Activated naive CD4-positive, alpha-beta T cell treated with Interleukin-2 at 50 U/mL for 16 hours (primary cell): ENCODE results near the gene RAB1B.
"Not testable (repeated sequence)": the region's sequence is repeated elsewhere in the genome, so short reads cannot be mapped to it uniquely, and the experiment has no call there.

Source experiments
- DNase-seq: peaks from one replicate; pipeline ENCODE4 v3.0.0-alpha.2; 2020

Gene RAB1B

GRCh38 chr11:66267379-66268243 is 828 bp upstream of the RAB1B start:
- DNase-seq: peak; percentile 83

GRCh38 chr11:66268952-66269905 is 790 bp downstream of the RAB1B start:
- DNase-seq: no peak

DNA sequence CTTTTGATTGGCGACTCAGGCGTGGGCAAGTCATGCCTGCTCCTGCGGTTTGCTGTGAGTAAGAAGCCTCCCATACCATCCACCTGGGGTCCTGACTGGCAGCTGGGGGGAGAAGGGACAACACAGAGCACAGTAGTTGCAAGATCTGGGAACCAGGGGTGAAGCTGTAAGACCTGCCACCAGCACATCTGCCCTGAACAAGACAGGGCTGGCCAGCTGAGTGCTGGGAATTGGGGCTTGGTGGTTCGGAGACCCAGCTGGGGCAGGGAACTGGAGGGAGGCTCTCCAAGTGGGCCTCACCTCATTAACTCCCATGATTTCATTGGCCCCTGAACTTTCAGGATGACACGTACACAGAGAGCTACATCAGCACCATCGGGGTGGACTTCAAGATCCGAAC is 3.4 kb downstream of the RAB1B start:
- no peak for DNase-seq

DNA sequence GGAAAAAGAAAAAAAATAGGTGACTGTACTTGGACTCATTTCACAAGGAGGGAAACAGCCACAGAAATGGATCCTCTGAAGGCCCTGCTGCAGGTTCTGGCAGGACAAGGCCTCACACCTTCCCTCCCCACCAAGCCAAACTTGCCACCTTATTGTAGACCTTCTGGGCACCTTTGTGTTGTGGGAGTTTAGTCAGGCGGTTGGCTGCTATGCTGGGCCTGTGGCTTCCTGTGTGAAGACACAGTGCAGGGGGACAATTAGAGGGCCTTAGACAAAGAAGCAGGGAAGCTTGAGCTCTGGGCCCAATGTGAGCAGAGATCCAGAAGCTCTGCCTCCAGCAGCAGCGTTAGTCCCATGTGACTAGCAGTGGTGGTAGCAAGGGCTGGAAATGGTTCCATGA is 4.2 kb downstream of the RAB1B start:
- no peak for DNase-seq

DNA sequence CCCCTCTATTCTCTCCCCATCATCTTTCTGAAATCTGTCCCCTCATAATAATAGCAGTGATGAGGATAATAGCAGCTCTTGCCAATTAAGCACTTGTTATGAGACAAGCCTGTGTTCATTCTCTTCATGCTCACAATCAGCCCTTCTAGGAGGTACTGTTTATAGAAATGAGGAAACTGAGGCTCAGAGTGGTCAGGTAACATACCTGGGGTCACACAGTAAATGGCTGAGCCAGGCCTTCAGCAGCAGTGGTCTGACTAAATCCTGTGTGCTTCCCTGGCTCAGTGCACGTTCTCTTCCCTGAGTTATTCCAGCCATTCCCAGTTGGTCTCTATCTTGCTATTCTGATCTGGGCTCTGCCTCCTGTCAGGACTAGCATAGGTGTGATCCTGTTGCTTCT is 5.8 kb downstream of the RAB1B start:
- no peak for DNase-seq

- DNase-seq: no peak
These were observed 7.0 kb downstream of the RAB1B start for GRCh38 chr11:66275396-66275795.

DNA sequence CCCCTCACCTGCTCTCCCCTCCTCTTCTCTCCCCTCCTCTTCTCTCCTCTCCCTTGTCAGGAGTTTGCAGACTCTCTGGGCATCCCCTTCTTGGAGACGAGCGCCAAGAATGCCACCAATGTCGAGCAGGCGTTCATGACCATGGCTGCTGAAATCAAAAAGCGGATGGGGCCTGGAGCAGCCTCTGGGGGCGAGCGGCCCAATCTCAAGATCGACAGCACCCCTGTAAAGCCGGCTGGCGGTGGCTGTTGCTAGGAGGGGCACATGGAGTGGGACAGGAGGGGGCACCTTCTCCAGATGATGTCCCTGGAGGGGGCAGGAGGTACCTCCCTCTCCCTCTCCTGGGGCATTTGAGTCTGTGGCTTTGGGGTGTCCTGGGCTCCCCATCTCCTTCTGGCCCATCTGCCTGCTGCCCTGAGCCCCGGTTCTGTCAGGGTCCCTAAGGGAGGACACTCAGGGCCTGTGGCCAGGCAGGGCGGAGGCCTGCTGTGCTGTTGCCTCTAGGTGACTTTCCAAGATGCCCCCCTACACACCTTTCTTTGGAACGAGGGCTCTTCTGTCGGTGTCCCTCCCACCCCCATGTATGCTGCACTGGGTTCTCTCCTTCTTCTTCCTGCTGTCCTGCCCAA is 7.7 kb downstream of the RAB1B start:
- no peak for DNase-seq

DNA sequence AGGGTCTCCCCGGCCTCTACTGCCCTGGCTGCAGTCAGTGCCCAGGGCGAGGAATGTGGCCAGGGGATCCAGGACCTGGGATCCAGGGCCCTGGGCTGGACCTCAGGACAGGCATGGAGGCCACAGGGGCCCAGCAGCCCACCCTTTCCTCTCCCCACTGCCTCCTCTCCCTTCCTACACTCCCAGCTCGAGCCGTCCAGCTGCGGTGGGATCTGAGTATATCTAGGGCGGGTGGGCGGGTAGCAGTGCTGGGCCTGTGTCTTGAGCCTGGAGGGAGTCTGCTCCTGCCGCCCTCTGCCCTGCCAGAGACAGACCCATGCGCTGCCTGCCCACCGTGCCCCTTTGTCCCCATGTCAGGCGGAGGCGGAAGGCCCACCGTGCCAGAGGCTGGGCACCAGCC is 8.2 kb downstream of the RAB1B start:
- not testable (repeated sequence) for DNase-seq

DNA sequence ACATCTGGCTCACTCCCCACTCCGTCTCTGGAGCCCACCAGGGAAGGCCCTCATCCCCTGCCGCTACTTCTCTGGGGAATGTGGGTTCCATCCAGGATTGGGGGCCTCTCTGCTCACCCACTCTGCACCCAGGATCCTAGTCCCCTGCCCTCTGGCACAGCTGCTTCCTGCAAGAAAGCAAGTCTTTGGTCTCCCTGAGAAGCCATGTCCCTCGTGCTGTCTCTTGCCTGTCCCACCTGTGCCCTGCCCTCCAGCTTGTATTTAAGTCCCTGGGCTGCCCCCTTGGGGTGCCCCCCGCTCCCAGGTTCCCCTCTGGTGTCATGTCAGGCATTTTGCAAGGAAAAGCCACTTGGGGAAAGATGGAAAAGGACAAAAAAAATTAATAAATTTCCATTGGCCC is 8.6 kb downstream of the RAB1B start:
- DNase-seq: not testable (repeated sequence)

- DNase-seq: peak; percentile 55
These were observed 9.3 kb downstream of the RAB1B start, which contains the start of gene CNIH2 for GRCh38 chr11:66277471-66278362. TSS of gene CNIH2 (plus strand) at chr11:66278175. CDS start at chr11:66278457, 282 bp downstream.

DNA sequence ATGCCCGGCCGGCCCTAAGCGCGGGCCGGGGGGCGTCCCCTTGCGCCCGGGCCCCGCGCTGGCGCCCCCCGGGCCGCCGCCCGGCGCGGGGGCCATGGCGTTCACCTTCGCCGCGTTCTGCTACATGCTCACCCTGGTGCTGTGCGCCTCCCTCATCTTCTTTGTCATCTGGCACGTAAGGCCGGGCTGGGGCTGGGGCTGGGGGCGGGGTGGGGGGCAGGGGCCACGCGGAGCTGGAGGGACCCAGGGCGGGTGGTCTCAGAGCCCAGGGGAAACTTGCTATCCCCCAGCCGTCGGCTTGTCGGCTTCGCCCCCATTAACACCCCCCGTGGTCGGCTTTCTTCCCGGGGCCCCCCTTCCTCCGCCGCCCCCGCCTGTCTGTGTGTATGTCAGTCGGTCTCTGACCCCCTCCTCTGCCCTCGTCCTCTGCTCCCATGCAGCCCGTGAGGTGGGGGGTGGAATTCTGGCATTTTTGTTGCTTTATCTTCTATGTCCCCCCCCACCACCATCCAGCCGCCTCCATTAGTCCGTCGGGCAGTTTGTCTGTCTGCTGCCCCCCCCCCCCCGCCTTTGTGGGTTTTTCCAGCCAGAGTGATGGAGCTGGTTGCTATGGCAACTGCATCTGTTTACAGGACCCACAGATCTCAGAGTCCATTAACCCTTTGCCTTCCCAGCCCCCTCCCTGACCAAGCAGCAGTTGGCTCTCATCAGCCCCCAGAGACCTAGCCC is 10.1 kb downstream of the RAB1B start:
- peak; percentile 15 for DNase-seq

DNA sequence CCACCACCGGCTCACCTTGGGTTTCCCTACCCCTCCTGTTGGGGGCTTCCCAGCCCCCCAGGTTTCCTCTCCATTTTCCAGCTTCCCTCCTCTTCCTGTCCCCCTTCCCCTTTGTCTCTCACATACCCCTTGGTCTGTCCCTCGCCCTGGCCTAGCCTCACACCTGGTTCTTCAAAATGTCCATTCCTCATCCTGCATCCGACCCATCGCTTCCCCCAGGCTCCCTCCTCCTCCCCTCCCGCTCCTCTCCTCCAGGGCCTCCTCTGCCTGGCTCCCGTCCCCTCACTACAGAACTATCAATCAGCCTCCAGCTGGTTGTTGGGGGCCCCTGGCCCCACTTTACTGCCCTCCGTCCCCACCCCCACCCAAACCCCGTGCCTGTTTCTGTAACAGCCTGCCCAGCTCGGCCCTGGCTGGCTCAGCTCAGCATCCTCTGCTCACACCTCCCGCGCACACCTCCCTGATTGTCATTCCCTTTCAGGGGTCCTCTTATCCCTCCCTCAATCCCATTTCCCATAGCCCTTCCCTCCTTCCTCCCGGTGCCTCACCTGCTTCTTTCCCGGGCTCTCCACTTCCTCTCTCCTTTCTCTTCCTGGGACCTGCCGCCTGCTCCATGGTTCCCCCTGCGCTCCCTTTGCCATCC is 10.8 kb downstream of the RAB1B start:
- no peak for DNase-seq

- DNase-seq: no peak
These were observed 12.0 kb downstream of the RAB1B start for GRCh38 chr11:66280428-66280827.

- no peak for DNase-seq
These were observed 12.6 kb downstream of the RAB1B start for GRCh38 chr11:66281001-66281400.

DNA sequence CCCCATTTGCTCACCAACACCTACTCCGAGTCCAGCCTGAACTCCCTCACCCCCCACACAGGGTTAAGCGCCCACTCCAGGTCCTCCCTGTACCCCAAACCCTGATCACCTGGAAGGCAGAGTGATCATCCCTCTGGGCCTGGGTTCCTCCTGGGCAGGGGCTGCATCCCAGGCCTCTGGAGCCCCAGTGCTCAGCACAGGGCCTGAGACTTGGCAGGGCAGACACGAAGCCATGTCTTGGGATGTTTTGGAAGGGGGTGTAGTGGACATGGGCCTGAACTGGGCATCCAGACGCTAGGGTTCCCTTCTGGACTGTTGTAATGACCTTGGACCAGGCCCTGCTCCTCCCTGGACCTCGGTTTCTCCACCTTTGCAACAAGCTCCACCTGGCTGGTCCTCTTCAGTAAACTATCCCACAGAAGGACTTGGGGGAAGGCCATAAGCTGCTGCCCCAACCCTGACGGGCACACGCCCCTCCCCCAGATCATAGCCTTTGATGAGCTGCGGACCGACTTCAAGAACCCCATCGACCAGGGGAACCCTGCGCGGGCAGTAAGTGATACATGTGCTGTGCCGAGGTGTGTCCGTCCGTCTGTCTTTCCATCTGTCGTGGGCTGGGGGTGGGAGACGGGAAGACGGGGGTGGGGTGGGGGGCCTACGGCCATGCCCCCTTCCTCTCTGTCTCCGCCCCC is 13.5 kb downstream of the RAB1B start:
- DNase-seq: no peak

DNA sequence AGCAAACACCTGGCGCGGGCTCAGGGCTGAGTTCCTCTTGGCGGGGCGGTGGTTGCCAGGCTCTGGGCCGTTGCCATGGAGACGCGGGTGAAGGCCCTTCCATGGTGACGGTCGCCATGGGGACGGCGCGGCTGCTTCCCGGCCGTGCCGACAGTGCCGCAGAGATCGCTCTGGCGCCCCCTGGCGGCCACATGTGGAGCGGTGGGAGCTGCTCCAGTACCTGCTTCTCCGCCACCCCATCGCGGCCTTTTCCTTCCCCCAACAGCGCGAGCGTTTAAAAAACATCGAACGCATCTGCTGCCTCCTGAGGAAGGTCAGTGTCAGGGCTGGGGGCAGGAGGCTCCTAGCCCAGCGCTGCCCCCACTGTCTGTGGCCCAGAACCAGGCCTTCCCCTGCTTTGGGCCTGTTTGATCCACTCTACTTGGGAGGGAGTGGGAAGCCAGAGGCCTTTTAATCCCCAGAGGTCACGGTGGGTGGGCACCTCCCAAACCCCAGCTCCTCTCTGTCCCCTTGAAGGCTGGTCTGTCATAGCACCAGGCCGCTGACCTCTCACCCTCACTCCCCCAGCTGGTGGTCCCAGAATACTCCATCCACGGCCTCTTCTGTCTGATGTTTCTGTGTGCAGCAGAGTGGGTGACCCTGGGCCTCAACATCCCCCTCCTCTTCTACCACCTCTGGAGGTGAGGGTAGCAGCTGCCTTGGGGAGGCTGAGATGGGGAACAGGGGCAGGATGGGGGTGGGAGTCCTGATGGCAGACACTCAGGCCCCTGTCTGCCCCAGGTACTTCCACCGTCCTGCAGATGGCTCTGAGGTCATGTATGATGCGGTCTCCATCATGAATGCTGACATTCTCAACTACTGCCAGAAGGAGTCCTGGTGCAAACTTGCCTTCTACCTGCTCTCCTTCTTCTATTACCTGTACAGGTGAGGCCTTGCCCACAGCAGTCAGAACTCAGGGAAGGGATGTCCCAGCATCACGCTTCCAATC is 14.3 kb downstream of the RAB1B start:
- DNase-seq: peak; percentile 98

DNA sequence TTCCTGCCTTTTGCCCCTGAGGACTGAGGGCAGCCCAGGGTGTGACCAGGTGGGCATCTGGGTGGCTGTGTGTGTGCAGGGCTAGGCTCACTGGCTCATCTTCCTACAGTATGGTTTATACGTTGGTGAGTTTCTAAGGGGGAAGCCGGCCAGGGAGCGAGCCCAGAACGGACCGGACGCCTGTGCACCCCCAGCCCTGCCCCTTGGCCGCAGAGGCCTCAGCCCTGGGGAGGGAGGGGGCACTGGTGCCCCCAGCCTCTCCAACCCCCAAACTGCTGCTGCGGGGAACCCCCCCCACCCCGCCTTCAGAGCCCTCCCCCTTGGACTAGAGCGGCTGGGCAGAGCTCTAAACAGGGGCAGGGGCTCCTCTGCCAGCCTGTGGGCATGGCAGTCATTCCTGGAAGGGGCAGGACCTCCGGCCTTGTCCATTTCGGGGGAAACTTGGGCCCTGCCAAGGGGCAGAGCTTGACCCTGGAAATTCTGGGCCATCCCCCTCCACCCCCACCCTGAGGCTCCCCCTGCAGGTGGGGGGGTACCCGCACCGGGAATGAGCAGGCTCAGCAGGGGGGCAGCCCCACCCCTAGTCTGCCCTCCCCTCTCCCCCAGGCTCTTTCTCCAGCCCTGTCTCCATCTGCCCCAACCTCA is 15.1 kb downstream of the RAB1B start:
- DNase-seq: no peak

DNA sequence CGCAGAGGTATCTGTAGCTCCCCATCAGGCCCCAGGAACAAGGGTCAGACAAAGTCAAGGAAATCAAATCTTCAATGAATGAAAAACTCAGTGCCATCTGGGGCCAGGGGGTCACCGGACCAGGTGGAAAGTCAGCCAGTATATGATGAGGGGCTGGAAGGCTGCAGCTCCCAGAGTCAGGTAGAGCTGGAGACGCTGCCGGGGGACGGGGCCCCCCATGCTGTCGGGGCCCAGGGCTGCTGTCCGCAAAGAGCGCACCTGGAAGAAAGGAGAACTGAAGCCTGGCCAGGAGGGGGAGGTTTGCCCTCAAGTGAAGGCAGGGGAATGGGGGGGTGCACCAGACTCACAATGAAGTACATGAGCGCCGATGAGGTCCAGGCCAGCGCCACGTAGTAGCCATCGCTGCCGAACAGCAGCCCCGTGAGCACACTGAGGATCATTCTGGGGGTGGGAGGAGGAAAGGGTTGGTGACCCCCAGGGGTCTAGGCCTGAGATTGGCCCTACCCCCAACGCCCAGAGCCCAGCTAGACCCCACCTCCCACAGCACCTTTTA is 16.2 kb downstream of the RAB1B start:
- no peak for DNase-seq
